MG63 (cell line): ENCODE results near the gene HECW1. TPM values are rescaled to one million over a fixed set of nuclear protein-coding genes. Genes with fewer than 3 reads are reported as not detected.
"Not testable (repeated sequence)": the region's sequence is repeated elsewhere in the genome, so short reads cannot be mapped to it uniquely, and the experiment has no call there.

Experiments used
- DNase-seq: peaks from one replicate; pipeline ENCODE4 v3.0.0-alpha.2; 2020
- H3K27me3 ChIP-seq: fragments of 250-450 bp; sonication (Bioruptor Pico); 2 replicates; pipeline ENCODE4 v1.5.1; 2020; ENCODE audit warnings: mild to moderate bottlenecking, moderate library complexity
- H3K36me3 ChIP-seq: fragments of 250-450 bp; sonication (Bioruptor Pico); 2 replicates; pipeline ENCODE4 v1.5.1; 2020; ENCODE audit warnings: mild to moderate bottlenecking, moderate library complexity
- H3K4me3 ChIP-seq: fragments of 250-450 bp; sonication (Bioruptor Pico); 2 replicates; pipeline ENCODE4 v1.5.1; 2020; ENCODE audit warnings: mild to moderate bottlenecking, moderate library complexity
- H3K9me3 ChIP-seq: fragments of 250-450 bp; sonication (Bioruptor Pico); 2 replicates; pipeline ENCODE4 v1.5.1; 2020; ENCODE audit warnings: mild to moderate bottlenecking, moderate library complexity
- total RNA-seq: library from RNA; depleted of rRNA; stranded (reverse); fragments of >200 nt; shearing (Covaris generic); gene quantifications from 2 replicates; pipeline ENCODE4 v1.2.3, GENCODE V29; 2014; ENCODE audit warnings: low replicate concordance

HECW1 gene
- total RNA-seq, 1 experiment from 2014 or later: 18.4 TPM

GRCh38 chr7:43318188-43318770, 205.8 kb downstream of the HECW1 start:
- no peak overlapping the region for H3K4me3 ChIP-seq
- no peaks in the 10 kb centered on the region for H3K36me3 ChIP-seq
- no peak for DNase-seq
- no peaks in the 10 kb centered on the region for H3K27me3 ChIP-seq
- H3K9me3 ChIP-seq: no peaks in the 10 kb centered on the region

GRCh38 chr7:43325595-43325994, 213.1 kb downstream of the HECW1 start:
- DNase-seq: no peak
- no peak overlapping the region for H3K4me3 ChIP-seq
- no peaks in the 10 kb centered on the region for H3K27me3 ChIP-seq
- no peaks in the 10 kb centered on the region for H3K9me3 ChIP-seq
- H3K36me3 ChIP-seq: no peaks in the 10 kb centered on the region

- Histone ChIP-seq H3K9me3 (no peaks in the 10 kb centered on the region), H3K36me3 (no peaks in the 10 kb centered on the region), H3K27me3 (no peaks in the 10 kb centered on the region), H3K4me3 (no peak overlapping the region)
- no peak for DNase-seq
These were observed 215.9 kb downstream of the HECW1 start for GRCh38 chr7:43328336-43328735.

- no peak for DNase-seq
- H3K27me3 ChIP-seq: no peaks in the 10 kb centered on the region
- no peaks in the 10 kb centered on the region for H3K36me3 ChIP-seq
- no peaks in the 10 kb centered on the region for H3K9me3 ChIP-seq
- H3K4me3 ChIP-seq: no peak overlapping the region
These were observed 216.4 kb downstream of the HECW1 start for GRCh38 chr7:43328785-43329380.

- no peaks in the 10 kb centered on the region for H3K27me3 ChIP-seq
- no peaks in the 10 kb centered on the region for H3K9me3 ChIP-seq
- H3K4me3 ChIP-seq: no peak overlapping the region
- H3K36me3 ChIP-seq: no peaks in the 10 kb centered on the region
- DNase-seq: no peak
These were observed 219.8 kb downstream of the HECW1 start for GRCh38 chr7:43332193-43332796.

GRCh38 chr7:43337191-43337590, 224.7 kb downstream of the HECW1 start:
- H3K27me3 ChIP-seq: no peaks in the 10 kb centered on the region
- no peak for DNase-seq
- H3K36me3 ChIP-seq: no peaks in the 10 kb centered on the region
- no peak overlapping the region for H3K4me3 ChIP-seq
- no peaks in the 10 kb centered on the region for H3K9me3 ChIP-seq

- Histone ChIP-seq H3K9me3 (no peaks in the 10 kb centered on the region), H3K36me3 (no peaks in the 10 kb centered on the region), H3K4me3 (no peak overlapping the region), H3K27me3 (no peaks in the 10 kb centered on the region)
- no peak for DNase-seq
These were observed 225.4 kb downstream of the HECW1 start for GRCh38 chr7:43337811-43338210.

- DNase-seq: no peak
- H3K4me3 ChIP-seq: no peak overlapping the region
- no peaks in the 10 kb centered on the region for H3K27me3 ChIP-seq
- no peaks in the 10 kb centered on the region; the same call in 1 of the 2 replicates for H3K9me3 ChIP-seq
- H3K36me3 ChIP-seq: no peaks in the 10 kb centered on the region
These were observed 228.7 kb downstream of the HECW1 start for GRCh38 chr7:43341132-43341531.

GRCh38 chr7:43343417-43343816, 231.0 kb downstream of the HECW1 start:
- not testable (repeated sequence) for DNase-seq, H3K9me3 ChIP-seq, H3K36me3 ChIP-seq

GRCh38 chr7:43345696-43346095, 233.2 kb downstream of the HECW1 start:
- DNase-seq, H3K27me3 ChIP-seq, H3K36me3 ChIP-seq, H3K4me3 ChIP-seq, H3K9me3 ChIP-seq: not testable (repeated sequence)

More at GRCh38 chr7:43343417-43343816, 231.0 kb downstream of the HECW1 start:
- not testable (repeated sequence) for H3K4me3 ChIP-seq, H3K27me3 ChIP-seq

GRCh38 chr7:43351683-43352082, 239.2 kb downstream of the HECW1 start:
- Histone ChIP-seq H3K4me3 (no peak overlapping the region), H3K36me3 (no peaks in the 10 kb centered on the region), H3K9me3 (peaks cover 14% of the 10 kb centered on the region), H3K27me3 (no peaks in the 10 kb centered on the region)
- no peak for DNase-seq

- Histone ChIP-seq H3K4me3 (no peak overlapping the region), H3K27me3 (no peaks in the 10 kb centered on the region), H3K36me3 (no peaks in the 10 kb centered on the region), H3K9me3 (peaks cover 14% of the 10 kb centered on the region)
- no peak for DNase-seq
These were observed 241.5 kb downstream of the HECW1 start for GRCh38 chr7:43353902-43354301.

- Histone ChIP-seq H3K9me3 (no peaks in the 10 kb centered on the region), H3K27me3 (no peaks in the 10 kb centered on the region), H3K36me3 (no peaks in the 10 kb centered on the region), H3K4me3 (no peak overlapping the region)
- DNase-seq: peak; percentile 43
These were observed 250.2 kb downstream of the HECW1 start for GRCh38 chr7:43362652-43363034.

GRCh38 chr7:43363035-43363791, 250.8 kb downstream of the HECW1 start:
- peak; percentile 4 for DNase-seq
- H3K27me3 ChIP-seq: no peaks in the 10 kb centered on the region
- H3K36me3 ChIP-seq: no peaks in the 10 kb centered on the region
- H3K4me3 ChIP-seq: no peak overlapping the region
- H3K9me3 ChIP-seq: no peaks in the 10 kb centered on the region

- Histone ChIP-seq H3K36me3 (no peaks in the 10 kb centered on the region), H3K9me3 (no peaks in the 10 kb centered on the region), H3K4me3 (no peak overlapping the region), H3K27me3 (no peaks in the 10 kb centered on the region)
- DNase-seq: no peak
These were observed 251.9 kb downstream of the HECW1 start for GRCh38 chr7:43364391-43364790.

GRCh38 chr7:43372676-43373355, 260.4 kb downstream of the HECW1 start:
- Histone ChIP-seq H3K27me3 (no peaks in the 10 kb centered on the region), H3K9me3 (no peaks in the 10 kb centered on the region), H3K4me3 (no peak overlapping the region), H3K36me3 (no peaks in the 10 kb centered on the region)
- no peak for DNase-seq
